H9 (cell line): Measurements from ENCODE around the gene TUBG1. TPM values are rescaled to one million over a fixed set of nuclear protein-coding genes. Genes with fewer than 3 reads are reported as not detected.
"Not testable (repeated sequence)": the region's sequence is repeated elsewhere in the genome, so short reads cannot be mapped to it uniquely, and the experiment has no call there.

Experiments
- DNase-seq: peaks from one replicate; pipeline ENCODE4 v3.0.0-alpha.2; 2017
- H2AFZ ChIP-seq: one replicate; pipeline ENCODE4 v1.6.1; 2013; ENCODE audit warnings: mild to moderate bottlenecking, low read length, control low read depth, moderate library complexity
- H2AK5ac ChIP-seq: 2 replicates; pipeline ENCODE4 v1.6.1; 2013; ENCODE audit warnings: low read length, control low read depth, mixed read lengths; ENCODE audit not compliant: insufficient read length
- H2BK120ac ChIP-seq: one replicate; pipeline ENCODE4 v1.6.1; 2013; ENCODE audit warnings: low read depth, mild to moderate bottlenecking, low read length, control low read depth, inconsistent platforms; ENCODE audit not compliant: poor library complexity, severe bottlenecking
- H2BK12ac ChIP-seq: 2 replicates; pipeline ENCODE4 v1.6.1; 2013; ENCODE audit warnings: low read length, control low read depth, mixed read lengths, low read depth; ENCODE audit not compliant: insufficient read length
- H2BK15ac ChIP-seq: 2 replicates; pipeline ENCODE4 v1.6.1; 2013; ENCODE audit warnings: low read depth, low read length, control low read depth
- H2BK20ac ChIP-seq: one replicate; pipeline ENCODE4 v1.6.1; 2013; ENCODE audit warnings: low read depth, mild to moderate bottlenecking, low read length, control low read depth, inconsistent platforms; ENCODE audit not compliant: poor library complexity, severe bottlenecking
- H2BK5ac ChIP-seq: 2 replicates; pipeline ENCODE4 v1.6.1; 2013; ENCODE audit warnings: low read length, control low read depth, mixed read lengths; ENCODE audit not compliant: insufficient read length
- H3K14ac ChIP-seq: 2 replicates; pipeline ENCODE4 v1.6.1; 2013; ENCODE audit warnings: low read length, control low read depth; ENCODE audit not compliant: insufficient read depth
- H3K18ac ChIP-seq: 2 replicates; pipeline ENCODE4 v1.6.1; 2013; ENCODE audit warnings: low read depth, mild to moderate bottlenecking, mixed read lengths, low read length, control low read depth; ENCODE audit not compliant: insufficient read length
- H3K23ac ChIP-seq: 2 replicates; pipeline ENCODE4 v1.6.1; 2013; ENCODE audit warnings: low read length, control low read depth, mixed read lengths, low read depth; ENCODE audit not compliant: insufficient read length
- H3K23me2 ChIP-seq: 2 replicates; pipeline ENCODE4 v1.6.1; 2013; ENCODE audit warnings: low read depth, mild to moderate bottlenecking, mixed read lengths, low read length, control low read depth; ENCODE audit not compliant: insufficient read length, poor library complexity, severe bottlenecking
- H3K27ac ChIP-seq: 2 replicates; pipeline ENCODE4 v1.5.1; 2013; ENCODE audit warnings: low read length, control low read depth, mixed read lengths, low read depth; ENCODE audit not compliant: insufficient read length
- H3K27me3 ChIP-seq: 2 replicates; pipeline ENCODE4 v1.6.1; 2013; ENCODE audit warnings: low read length, control low read depth, inconsistent platforms; ENCODE audit not compliant: insufficient read depth
- H3K4ac ChIP-seq: 2 replicates; pipeline ENCODE4 v1.6.1; 2013; ENCODE audit warnings: low read depth, mild to moderate bottlenecking, control low read depth, inconsistent platforms, low read length, moderate library complexity
- H3K4me1 ChIP-seq: 2 replicates; pipeline ENCODE4 v1.6.1; 2013; ENCODE audit warnings: low read length, control low read depth, inconsistent platforms; ENCODE audit not compliant: insufficient read depth
- H3K4me2 ChIP-seq: 2 replicates; pipeline ENCODE4 v1.6.1; 2013; ENCODE audit warnings: low read length, control low read depth, mixed read lengths; ENCODE audit not compliant: insufficient read length, insufficient read depth
- H3K56ac ChIP-seq: 2 replicates; pipeline ENCODE4 v1.6.1; 2013; ENCODE audit warnings: low read depth, mild to moderate bottlenecking, mixed read lengths, low read length, control low read depth; ENCODE audit not compliant: insufficient read length
- H3K79me1 ChIP-seq: 2 replicates; pipeline ENCODE4 v1.6.1; 2013; ENCODE audit warnings: low read depth, mild to moderate bottlenecking, moderate library complexity, low read length, control low read depth, inconsistent platforms; ENCODE audit not compliant: insufficient read depth, poor library complexity, severe bottlenecking
- H3K79me2 ChIP-seq: 2 replicates; pipeline ENCODE4 v1.6.1; 2013; ENCODE audit warnings: low read length, control low read depth, inconsistent platforms; ENCODE audit not compliant: insufficient read depth
- H3K9ac ChIP-seq: 2 replicates; pipeline ENCODE4 v1.6.1; 2013; ENCODE audit warnings: low read length, control low read depth, mixed read lengths; ENCODE audit not compliant: insufficient read length; ENCODE audit errors: extremely low read depth
- H3K9me3 ChIP-seq: one replicate; pipeline ENCODE4 v1.6.1; 2013; ENCODE audit warnings: low read depth, low read length, inconsistent platforms; ENCODE audit not compliant: control insufficient read depth
- H3T11ph ChIP-seq: one replicate; pipeline ENCODE4 v1.6.1; 2013; ENCODE audit warnings: mild to moderate bottlenecking, low read length, control low read depth, inconsistent platforms
- H4K20me1 ChIP-seq: one replicate; pipeline ENCODE4 v1.6.1; 2013; ENCODE audit not compliant: control insufficient read depth, insufficient read length, insufficient read depth
- H4K5ac ChIP-seq: 2 replicates; pipeline ENCODE4 v1.6.1; 2013; ENCODE audit warnings: low read depth, mild to moderate bottlenecking, mixed read lengths, low read length, control low read depth; ENCODE audit not compliant: insufficient read length
- H4K8ac ChIP-seq: replicated peaks from 2 replicates; pipeline ENCODE4 v1.6.1; 2013; ENCODE audit warnings: low read length, control low read depth, mixed read lengths, low read depth; ENCODE audit not compliant: insufficient read length
- H4K91ac ChIP-seq: 2 replicates; pipeline ENCODE4 v1.6.1; 2013; ENCODE audit warnings: low read depth, mild to moderate bottlenecking, moderate library complexity, mixed read lengths, low read length, control low read depth; ENCODE audit not compliant: insufficient read length
- H3K27ac Mint-ChIP-seq, 3 experiments: 2 replicates in 2 of 3; 3 replicates in 1 of 3; pipeline ENCODE4 v1.8.0; 2020 to 2021; ENCODE audit warnings: mixed read lengths in 3 of 3, mild to moderate bottlenecking in 1 of 3, moderate library complexity in 1 of 3
- H3K27me3 Mint-ChIP-seq: 2 replicates; pipeline ENCODE4 v1.8.0; 2021; ENCODE audit warnings: low read depth, mild to moderate bottlenecking, moderate library complexity, mixed read lengths
- H3K36me3 Mint-ChIP-seq, 3 experiments: 2 replicates in 2 of 3; 3 replicates in 1 of 3; pipeline ENCODE4 v1.8.0; 2020 to 2021; ENCODE audit warnings: low read depth in 3 of 3, mixed read lengths in 3 of 3; ENCODE audit not compliant: insufficient read depth in 1 of 3
- H3K4me1 Mint-ChIP-seq, 2 experiments: 2 replicates each; pipeline ENCODE4 v1.8.0; 2020; ENCODE audit warnings: mixed read lengths in 2 of 2
- H3K4me3 Mint-ChIP-seq, 2 experiments: 2 replicates in 1 of 2; 3 replicates in 1 of 2; pipeline ENCODE4 v1.8.0; 2020 to 2021; ENCODE audit warnings: mild to moderate bottlenecking in 2 of 2, mixed read lengths in 2 of 2, moderate library complexity in 1 of 2
- H3K9me3 Mint-ChIP-seq, 2 experiments: 2 replicates in 1 of 2; 3 replicates in 1 of 2; pipeline ENCODE4 v1.8.0; 2020; ENCODE audit warnings: mild to moderate bottlenecking in 2 of 2, mixed read lengths in 2 of 2, moderate library complexity in 1 of 2
- WGBS: extraction: QIAGEN DNeasy Blood & Tissue Kit; methylation state at CpG from one replicate; pipeline ENCODE4 v1.1.7; 2013; ENCODE audit warnings: missing lambda C conversion rate, low lambda C conversion rate, mixed read lengths; ENCODE audit not compliant: insufficient read length; ENCODE audit errors: extremely low coverage; 5-methylcytosine and 5-hydroxymethylcytosine counted together
- total RNA-seq: library from RNA; stranded (reverse); gene quantifications from 2 replicates; pipeline ENCODE4 v1.2.1, GENCODE V29; 2021
- TF ChIP-seq, protein P1 (sequence below): fragments of 200-600 bp; sonication (generic); conservative IDR thresholded peaks from 3 replicates; pipeline ENCODE4 v1.8.0; 2021; ENCODE audit warnings: antibody characterized with exemption, mild to moderate bottlenecking

Gene TUBG1
- total RNA-seq, 1 experiment from 2014 or later, result 122 TPM

DNA sequence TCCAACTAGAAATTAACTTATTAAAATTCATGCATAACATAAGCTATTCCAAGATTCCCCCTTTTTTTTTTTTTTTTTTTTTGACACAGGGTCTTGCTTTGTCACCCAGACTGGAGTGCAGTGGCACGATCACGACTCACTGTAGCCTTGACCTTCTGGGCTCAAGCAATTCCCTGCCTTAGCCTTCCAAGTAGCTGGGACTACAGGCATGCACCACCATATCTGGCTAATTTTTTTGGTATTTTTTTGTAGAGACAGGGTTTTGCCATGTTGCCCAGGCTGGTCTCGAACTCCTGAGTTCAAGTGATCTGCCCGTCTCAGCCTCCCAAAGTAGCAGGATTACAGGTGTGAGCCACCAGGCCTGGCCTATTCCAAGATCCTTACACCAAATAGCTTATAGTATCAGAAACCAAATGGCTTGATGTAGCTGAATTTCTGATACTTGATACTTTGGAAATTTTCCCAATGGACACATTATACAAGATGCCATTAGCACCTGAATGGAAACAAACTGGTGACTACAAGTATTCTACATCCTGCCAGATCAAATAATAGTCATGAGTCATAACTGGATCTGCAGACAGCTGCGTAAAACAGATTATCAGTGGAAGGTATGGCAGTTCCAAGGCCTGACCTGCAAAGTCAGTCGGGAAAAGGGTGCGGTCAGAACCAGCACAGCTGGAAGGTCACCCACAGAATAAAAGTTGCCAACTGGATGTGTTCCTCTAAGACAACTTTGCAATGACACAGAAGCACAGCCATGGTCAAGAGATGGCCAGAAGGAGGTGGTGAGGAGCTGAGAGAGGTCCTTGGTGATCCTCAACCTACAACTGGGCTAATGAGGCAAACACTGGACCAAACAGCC, 14.5 kb downstream of the TUBG1 start:
- H3K14ac ChIP-seq, result no peak overlapping the region

DNA sequence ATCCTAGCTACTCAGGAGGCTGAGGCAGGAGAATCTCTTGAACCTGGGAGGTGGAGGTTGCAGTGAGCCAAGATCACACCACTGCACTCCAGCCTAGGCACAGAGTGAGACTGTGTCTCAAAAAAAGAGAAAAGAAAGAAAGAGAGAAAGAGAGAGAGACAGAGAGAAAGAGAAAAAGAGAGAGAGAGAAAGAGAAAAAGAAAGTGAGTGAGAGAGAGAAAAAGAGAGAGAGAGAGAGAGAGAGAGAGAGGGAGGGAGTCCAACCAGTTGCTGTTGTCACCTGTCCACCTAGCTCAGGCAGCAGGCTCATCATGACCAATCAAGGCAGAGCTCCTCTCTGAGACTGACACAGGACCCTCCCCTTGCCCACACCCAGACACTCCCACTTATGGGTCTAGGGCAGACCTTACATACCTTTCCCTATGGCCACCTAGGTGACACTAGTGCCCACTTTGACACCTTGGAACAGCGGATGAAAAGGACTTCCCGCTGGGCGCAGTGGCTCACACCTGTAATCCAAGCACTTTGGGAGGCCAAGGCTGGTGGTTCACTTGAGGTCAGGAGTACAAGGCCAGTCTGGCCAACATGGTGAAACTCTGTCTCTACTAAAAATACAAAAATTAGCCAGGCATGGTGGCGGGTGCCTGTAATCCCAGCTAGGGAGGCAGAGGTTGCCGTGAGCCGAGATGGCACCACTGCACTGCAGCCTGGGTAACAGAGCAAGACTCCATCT, 17.7 kb downstream of the TUBG1 start:
- not testable (repeated sequence) for H3K18ac ChIP-seq, H3K79me2 ChIP-seq, H3K27ac Mint-ChIP-seq, H3K27ac ChIP-seq, H4K8ac ChIP-seq, H3K79me1 ChIP-seq, H4K91ac ChIP-seq, H3K4ac ChIP-seq, H3K14ac ChIP-seq, H4K5ac ChIP-seq, H3K56ac ChIP-seq, H3K9me3 Mint-ChIP-seq, H3K9ac ChIP-seq, H3T11ph ChIP-seq, H3K4me1 Mint-ChIP-seq, H2BK5ac ChIP-seq, H3K4me3 Mint-ChIP-seq, H3K27me3 ChIP-seq, H2BK15ac ChIP-seq, H2BK120ac ChIP-seq, H3K4me1 ChIP-seq, H3K27me3 Mint-ChIP-seq, H2AFZ ChIP-seq, H4K20me1 ChIP-seq, H3K9me3 ChIP-seq, H2BK20ac ChIP-seq, H2AK5ac ChIP-seq, H3K23ac ChIP-seq, H3K4me2 ChIP-seq, H3K36me3 Mint-ChIP-seq, H2BK12ac ChIP-seq, H3K23me2 ChIP-seq
- WGBS, result no CpG with 5 or more reads among the region's 6 CpGs
- DNase-seq, result peak; percentile 72

More for the DNA sequence above, 14.5 kb downstream of the TUBG1 start:
- no peak overlapping the region for H3K56ac ChIP-seq
- TF ChIP-seq, protein P1, sequence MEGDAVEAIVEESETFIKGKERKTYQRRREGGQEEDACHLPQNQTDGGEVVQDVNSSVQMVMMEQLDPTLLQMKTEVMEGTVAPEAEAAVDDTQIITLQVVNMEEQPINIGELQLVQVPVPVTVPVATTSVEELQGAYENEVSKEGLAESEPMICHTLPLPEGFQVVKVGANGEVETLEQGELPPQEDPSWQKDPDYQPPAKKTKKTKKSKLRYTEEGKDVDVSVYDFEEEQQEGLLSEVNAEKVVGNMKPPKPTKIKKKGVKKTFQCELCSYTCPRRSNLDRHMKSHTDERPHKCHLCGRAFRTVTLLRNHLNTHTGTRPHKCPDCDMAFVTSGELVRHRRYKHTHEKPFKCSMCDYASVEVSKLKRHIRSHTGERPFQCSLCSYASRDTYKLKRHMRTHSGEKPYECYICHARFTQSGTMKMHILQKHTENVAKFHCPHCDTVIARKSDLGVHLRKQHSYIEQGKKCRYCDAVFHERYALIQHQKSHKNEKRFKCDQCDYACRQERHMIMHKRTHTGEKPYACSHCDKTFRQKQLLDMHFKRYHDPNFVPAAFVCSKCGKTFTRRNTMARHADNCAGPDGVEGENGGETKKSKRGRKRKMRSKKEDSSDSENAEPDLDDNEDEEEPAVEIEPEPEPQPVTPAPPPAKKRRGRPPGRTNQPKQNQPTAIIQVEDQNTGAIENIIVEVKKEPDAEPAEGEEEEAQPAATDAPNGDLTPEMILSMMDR, result no peak
- WGBS, result no CpG with 5 or more reads among the region's 7 CpGs
- H3K27ac ChIP-seq, result no peak overlapping the region
- H3K4ac ChIP-seq, result no peak overlapping the region
- H3K18ac ChIP-seq, result no peak overlapping the region
- no peak overlapping the region for H2BK5ac ChIP-seq
- H3K27me3 Mint-ChIP-seq, result no peaks in the 10 kb centered on the region
- no peak overlapping the region for H4K5ac ChIP-seq
- H3K23me2 ChIP-seq, result no peaks in the 10 kb centered on the region
- no peak overlapping the region for H3K27ac Mint-ChIP-seq
- no peak overlapping the region for H3K23ac ChIP-seq
- H3K27me3 ChIP-seq, result no peaks in the 10 kb centered on the region
- no peak overlapping the region for H3K9ac ChIP-seq
- H3K4me2 ChIP-seq, result no peak overlapping the region
- no peaks in the 10 kb centered on the region for H3K9me3 ChIP-seq
- no peaks in the 10 kb centered on the region for H3K36me3 Mint-ChIP-seq
- H3K9me3 Mint-ChIP-seq, result no peaks in the 10 kb centered on the region
- H2BK12ac ChIP-seq, result no peak overlapping the region
- H2BK120ac ChIP-seq, result no peak overlapping the region
- no peaks in the 10 kb centered on the region for H3K79me2 ChIP-seq
- no peak overlapping the region for H3T11ph ChIP-seq
- H3K79me1 ChIP-seq, result no peaks in the 10 kb centered on the region
- H2AK5ac ChIP-seq, result no peak overlapping the region
- H4K91ac ChIP-seq, result no peak overlapping the region
- H4K8ac ChIP-seq, result no peak overlapping the region
- H3K4me3 Mint-ChIP-seq, result no peak overlapping the region
- H2BK20ac ChIP-seq, result no peak overlapping the region
- H2BK15ac ChIP-seq, result no peak overlapping the region
- H4K20me1 ChIP-seq, result peaks cover 2% of the 10 kb centered on the region
- no peak overlapping the region for H2AFZ ChIP-seq
- no peaks in the 10 kb centered on the region for H3K4me1 ChIP-seq
- H3K4me1 Mint-ChIP-seq, result peaks cover 2 to 3% of the 10 kb centered on the region in 2 experiments
- no peak for DNase-seq
